Measurements from ENCODE around the gene TMPRSS7.

DNA sequence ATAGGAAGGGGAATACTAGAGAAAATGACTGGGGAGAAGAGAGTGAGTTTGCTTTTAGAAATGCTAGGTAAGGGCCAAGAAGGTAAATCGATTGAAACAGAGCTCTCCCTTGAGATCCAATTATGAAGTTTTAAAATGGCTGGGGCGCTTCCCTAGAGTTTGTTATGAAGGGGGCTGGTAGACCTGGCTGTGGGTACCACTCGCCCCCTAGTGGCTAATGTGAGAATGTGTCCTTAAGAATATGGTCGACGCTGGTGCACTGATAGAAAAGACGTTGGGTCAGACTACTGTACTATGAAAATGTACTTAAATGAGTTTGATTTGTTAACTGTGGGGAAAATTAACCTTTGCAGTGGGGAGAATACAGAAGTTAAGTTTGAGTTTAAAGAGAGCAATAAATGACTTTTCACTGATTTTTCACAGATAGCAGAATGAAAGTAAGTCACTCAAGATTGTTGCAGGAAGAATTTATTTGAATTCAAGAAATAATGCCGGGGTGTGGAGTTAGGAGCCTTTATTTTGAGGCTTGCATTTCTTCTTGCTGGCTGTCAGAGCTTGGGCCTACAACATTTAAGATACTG is 9.2 kb downstream of the TMPRSS7 start:
- TF ChIP-seq EZH2 (IDR thresholded peaks at IDR 0.05) (no peak), POLR2AphosphoS5 (IDR thresholded peaks at IDR 0.05; ENCODE audit: borderline replicate concordance, low read depth, low read length) (no peak)
